Renal pelvis (tissue), 4 donors: ENCODE results near the gene EFCAB13. TPM values are rescaled to one million over a fixed set of nuclear protein-coding genes. Genes with fewer than 3 reads are reported as not detected.
"Not testable (repeated sequence)": the region's sequence is repeated elsewhere in the genome, so short reads cannot be mapped to it uniquely, and the experiment has no call there.

Experiments used
- DNase-seq: peaks from one replicate; pipeline ENCODE4 v3.0.0-alpha.2; 2013
- polyA plus RNA-seq, 3 donors: library from polyadenylated mRNA; unstranded; fragments of 120-200 nt; gene quantifications; one replicate each; pipeline ENCODE4 v1.2.1, GENCODE V29; 2013; ENCODE audit not compliant: insufficient read length in 3 of 3

EFCAB13 gene
- polyA plus RNA-seq, 3 donors, result 4.2 to 14.3 (median 12.3) TPM

DNA sequence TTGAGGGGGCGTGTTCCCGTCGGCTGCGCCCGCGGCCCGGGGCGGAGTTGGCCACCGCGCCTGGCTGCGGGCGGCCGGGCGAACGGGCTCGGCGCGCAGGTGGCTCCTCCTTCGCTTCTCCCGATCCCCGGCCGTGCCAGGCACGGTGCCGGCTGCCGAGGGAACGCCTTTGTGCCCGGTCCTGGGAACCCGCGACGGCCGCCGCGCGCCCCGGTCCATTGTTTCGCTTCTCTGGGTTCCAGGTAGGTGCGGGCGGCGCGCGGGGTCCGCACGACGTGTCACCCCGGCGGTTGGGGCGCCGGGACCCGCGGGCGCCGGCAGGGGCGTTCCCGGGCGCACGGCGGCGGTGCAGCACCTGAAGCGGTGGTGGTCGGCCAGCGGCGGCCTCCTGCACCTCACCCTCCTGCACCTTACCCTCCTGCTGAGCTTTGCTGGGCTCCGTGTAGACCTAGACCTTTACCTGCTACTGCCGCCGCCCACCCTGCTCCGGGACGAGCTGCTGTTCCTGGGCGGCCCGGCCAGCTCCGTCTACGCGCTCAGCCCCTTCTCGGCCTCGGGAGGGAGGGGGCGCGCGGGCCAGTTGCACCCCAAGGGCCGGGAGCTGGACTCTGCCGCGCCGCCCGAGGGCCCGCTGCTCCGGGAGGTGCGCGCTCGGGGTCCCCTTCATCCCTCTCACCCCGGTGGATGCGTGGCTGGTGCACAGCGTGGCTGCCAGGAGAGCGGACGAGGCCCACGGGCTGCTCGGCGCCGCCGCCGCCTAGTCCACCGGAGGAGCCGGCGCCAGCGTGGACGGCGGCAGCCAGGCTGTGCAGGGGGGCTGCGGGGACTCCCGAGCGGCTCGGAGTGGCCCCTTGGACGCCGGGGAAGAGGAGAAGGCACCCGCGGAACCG lies 99.9 kb downstream of the EFCAB13 start:
- peak; percentile 5 for DNase-seq

DNA sequence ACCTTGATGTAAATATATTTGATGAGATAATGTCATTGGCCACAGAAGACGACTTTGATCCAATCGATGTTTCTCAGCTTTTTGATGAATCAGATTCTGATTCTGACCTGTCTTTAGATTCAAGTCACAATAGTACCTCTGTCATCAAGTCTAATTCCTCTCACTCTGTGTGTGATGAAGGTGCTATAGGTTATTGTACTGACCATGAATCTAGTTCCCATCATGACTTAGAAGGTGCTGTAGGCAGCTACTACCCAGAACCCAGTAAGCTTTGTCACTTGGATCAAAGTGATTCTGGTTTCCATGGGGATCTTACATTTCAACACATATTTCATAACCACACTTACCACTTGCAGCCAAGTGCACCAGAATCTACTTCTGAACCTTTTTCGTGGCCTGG lies 101.5 kb downstream of the EFCAB13 start:
- DNase-seq, result not testable (repeated sequence)

DNA sequence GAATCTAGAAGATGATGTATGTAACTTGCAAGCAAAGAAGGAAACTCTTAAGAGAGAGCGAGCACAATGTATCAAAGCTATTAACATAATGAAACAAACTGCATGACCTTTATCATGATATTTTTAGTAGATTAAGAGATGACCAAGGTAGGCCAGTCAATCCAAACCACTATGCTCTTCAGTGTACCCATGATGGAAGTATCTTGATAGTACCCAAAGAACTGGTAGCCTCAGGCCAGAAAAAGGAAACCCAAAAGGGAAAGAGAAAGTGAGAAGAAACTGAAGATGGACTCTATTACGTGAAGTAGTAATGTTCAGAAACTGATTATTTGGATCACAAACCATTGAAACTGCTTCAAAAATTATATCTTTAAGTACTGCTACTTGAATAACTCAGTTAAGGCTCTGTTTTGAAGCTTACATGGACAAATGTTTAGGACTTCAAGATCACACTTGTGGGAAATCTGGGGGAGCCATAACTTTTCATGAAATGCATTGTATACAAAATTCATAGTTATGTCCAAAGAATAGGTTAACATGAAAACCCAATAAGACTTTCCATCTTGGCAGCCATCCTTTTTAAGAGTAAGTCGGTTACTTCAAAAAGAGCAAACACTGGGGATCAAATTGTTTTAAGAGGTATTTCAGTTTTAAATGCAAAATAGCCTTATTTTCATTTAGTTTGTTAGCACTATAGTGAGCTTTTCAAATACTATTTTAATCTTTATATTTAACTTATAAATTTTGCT lies 102.3 kb downstream of the EFCAB13 start:
- not testable (repeated sequence) for DNase-seq

DNA sequence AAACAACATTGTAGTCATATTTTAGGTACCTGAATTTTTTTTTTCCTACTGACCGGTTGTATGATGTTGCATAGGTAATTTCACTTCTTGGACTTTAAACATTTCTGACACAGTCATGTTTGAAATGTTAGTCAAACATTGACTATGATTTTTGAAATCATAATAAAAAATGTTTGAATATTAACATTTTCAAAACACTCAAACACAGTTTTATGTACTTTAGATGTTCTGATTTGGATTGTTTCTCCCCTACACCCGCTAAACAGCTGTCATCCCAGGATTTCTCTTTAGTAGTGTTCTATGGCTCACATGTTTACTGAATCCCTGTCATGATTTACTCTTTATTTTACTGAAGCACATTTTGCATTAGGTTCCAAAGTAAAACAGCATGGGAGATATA lies 104.2 kb downstream of the EFCAB13 start:
- no peak for DNase-seq

DNA sequence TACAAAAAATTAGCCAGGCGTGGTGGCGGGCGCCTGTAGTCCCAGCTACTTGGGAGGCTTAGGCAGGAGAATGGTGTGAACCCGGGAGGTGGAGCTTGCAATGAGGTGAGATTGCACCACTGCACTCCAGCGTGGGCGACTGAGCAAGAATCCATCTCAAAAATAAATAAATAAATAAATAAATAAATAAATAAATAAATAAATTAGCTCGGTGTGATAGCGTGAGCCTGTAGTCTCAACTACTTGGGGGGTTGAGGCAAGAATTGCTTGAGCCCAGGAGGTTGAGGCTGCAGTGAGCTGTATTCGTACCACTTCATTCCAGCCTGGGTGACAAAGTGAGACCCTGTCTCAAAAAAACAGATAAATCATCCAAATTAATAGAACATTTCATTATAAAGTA lies 108.5 kb downstream of the EFCAB13 start:
- not testable (repeated sequence) for DNase-seq

DNA sequence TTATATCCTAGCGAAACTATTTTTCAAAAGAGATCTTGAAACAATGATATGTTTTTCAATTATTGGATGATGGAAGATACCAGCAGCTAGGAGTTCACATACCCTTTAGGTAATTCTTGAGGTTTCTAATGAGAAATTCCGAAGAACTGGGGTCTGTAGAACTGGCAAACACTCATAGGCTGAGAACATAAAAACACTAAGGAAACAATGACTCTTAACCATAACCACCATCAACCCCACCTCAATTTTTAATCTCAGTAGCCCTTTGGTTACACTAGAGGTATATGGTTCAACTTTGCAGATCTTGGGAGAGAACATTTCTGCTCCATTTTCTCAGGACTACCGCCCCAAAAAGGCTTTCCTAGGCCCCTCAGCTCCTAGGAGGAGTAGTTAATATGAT lies 141.4 kb downstream of the EFCAB13 start:
- no peak for DNase-seq

DNA sequence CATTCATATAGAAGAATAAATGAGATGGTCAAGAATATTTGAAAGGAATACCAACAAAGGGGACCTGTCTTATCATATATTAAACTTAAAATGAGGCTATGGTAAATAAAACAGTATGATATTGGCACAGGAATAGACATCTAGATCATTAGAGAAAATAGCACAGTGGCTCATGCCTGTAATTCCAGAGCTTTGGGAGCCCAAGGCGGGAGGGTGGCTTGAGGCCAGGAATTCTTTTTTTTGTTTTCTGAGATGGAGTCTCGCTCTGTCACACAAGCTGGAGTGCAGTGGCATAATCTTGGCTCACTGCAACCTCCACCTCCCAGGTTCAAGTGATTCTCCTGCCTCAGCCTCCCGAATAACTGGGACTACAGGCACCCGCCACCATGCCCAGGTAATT lies 143.2 kb downstream of the EFCAB13 start:
- not testable (repeated sequence) for DNase-seq

DNA sequence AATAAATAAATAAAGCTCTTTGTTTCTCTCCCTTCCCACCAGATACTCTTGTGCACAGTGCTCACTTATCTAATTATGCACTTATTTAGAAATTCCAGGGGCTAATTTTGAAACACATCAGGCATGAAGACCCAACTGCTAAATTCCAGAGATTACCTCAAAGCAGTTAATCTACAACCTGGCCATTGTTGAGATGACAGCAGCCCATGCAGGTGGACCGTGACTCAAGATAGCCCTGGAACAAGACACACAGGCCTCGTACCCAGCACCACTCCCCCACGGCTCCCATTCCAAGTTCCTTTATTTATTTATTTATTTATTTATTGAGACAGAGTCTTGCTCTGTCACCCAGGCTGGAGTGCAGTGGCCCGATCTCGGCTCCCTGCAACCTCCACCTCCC lies 147.1 kb downstream of the EFCAB13 start:
- DNase-seq, result no peak

DNA sequence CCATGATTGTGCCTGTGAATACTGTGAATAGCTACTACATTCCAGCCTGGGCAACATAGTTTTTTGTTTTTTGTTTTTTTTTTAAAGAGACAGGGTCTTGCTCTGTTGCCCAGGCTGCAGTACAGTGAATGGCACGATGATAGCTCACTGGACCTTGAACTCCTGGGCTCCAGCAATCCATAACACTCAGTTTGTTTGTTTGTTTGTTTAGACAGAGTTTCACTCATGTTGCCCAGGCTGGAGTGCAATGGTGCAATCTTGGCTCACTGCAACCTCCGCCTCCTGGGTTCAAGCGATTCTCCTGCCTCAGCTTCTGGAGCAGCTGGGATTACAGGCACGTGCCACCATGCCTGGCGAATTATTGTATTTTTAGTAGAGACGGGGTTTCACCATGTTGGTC lies 148.3 kb downstream of the EFCAB13 start:
- DNase-seq, result not testable (repeated sequence)

Other genes starting within 250 kb of the EFCAB13 start
- gene CDC27, start 134.7 kb upstream of the EFCAB13 start, polyA plus RNA-seq, result 10 to 100 TPM; 48.1 to 60.8 (median 52.3) TPM
- gene MYL4, start 114.6 kb upstream of the EFCAB13 start, polyA plus RNA-seq, result 1 to 10 TPM; 3.6 to 3.9 (median 3.9) TPM
- gene ITGB3, start 70.1 kb upstream of the EFCAB13 start, polyA plus RNA-seq, result 10 to 100 TPM; 16.5 to 24.1 (median 22.9) TPM
- gene NPEPPS, start 207.2 kb downstream of the EFCAB13 start, polyA plus RNA-seq, result 100 to 1,000 TPM; 134 to 218 (median 168) TPM